ENCODE data around the gene EXOSC10. TPM values are rescaled to one million over a fixed set of nuclear protein-coding genes. Genes with fewer than 3 reads are reported as not detected.

The EXOSC10 gene
- total and polyA plus RNA-seq, 2 of the 4 experiments (the other 2 are of a cell fraction): 64.5 to 66.0 TPM

DNA sequence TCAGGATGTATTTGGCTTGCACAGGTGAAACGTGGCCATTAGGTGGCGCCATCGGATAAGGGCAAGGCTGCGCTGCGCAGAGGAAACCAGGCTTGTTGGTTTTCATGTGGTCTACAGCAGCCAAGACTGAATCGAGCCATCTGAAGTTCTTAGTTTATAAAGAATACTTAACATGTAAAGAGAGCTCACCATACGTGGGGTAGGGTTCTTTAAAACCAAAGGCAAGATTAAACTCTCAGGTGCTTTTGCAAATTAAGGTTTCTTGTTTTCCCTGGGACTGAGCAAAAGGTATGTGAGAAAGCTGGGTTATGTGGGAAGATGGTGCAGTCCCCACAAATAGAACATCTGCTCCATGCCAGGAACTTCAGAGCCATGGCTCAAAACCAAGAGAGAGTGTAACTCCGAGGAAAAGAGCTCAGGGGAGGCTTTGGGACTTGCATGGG, 61.9 kb downstream of the EXOSC10 start:
- H3K9ac ChIP-seq (ENCODE audit: low read depth, low read length): no peak overlapping the region
- ATAC-seq (ENCODE audit: low read depth) (peak; percentile 99), DNase-seq (peak; percentile 84)
- no peak overlapping the region for H3K4me2 ChIP-seq (ENCODE audit: low read depth, low read length)
- H2AK5ac ChIP-seq (ENCODE audit: low read depth, low read length): no peak overlapping the region
- no peak overlapping the region for H2AK9ac ChIP-seq (replicated peaks; ENCODE audit: low read depth, low read length, poor library complexity)
- in situ Hi-C loops (cut with MboI; ENCODE audit: low sequenced_read_pairs) (loop anchor here (10.0 kb wide), 1 partner anchor 607 kb away; no protein-coding TSS in a partner anchor), dilution Hi-C loops (cut with HindIII; ENCODE audit: low sequenced_read_pairs, unreplicated experiment) (no loop called here), intact Hi-C loops (cut with micrococcal nuclease) (loop anchor here (1.0 to 5.0 kb wide), 4 partner anchors 23 to 855 kb away; partner anchors contain the start of gene SRM)
- H4K5ac ChIP-seq (ENCODE audit: low read depth, low read length): no peak overlapping the region
- no peak overlapping the region for H3K4me3 ChIP-seq (ENCODE audit: insufficient read depth, low read depth, low read length)
- H3K14ac ChIP-seq (replicated peaks; ENCODE audit: low read depth, low read length): no peak overlapping the region
- peaks cover 6% of the 10 kb centered on the region for H3K27me3 ChIP-seq (ENCODE audit: control insufficient read depth, insufficient read depth, low read length)
- no CpG with 5 or more reads among the region's 8 CpGs for WGBS, 2 experiments (ENCODE audit: extremely low coverage in 2 of 2, insufficient read length in 1 of 2)
- BruUV-seq (replicated peaks): no TSS peak
- H4K20me1 ChIP-seq (ENCODE audit: insufficient read depth, low read length): no peaks in the 10 kb centered on the region
- no peak overlapping the region for H3K4ac ChIP-seq (ENCODE audit: low read depth, low read length)
- no peak overlapping the region for H3K18ac ChIP-seq (ENCODE audit: low read depth, low read length)
- no peak overlapping the region for H2BK120ac ChIP-seq (ENCODE audit: low read depth, low read length)
- no peak overlapping the region for H4K91ac ChIP-seq (ENCODE audit: insufficient read depth, low read depth, low read length)
- H4K8ac ChIP-seq (ENCODE audit: low read depth in 2 of 2, low read length in 2 of 2): no peak overlapping the region
- H2BK20ac ChIP-seq (ENCODE audit: low read depth, low read length): no peak overlapping the region
- TF ChIP-seq MAZ (IDR thresholded peaks at IDR 0.05; ENCODE audit: borderline replicate concordance, low read depth, low read length): peak; percentile 30; the same call in 1 of the 2 replicates
- TF ChIP-seq, protein P1, sequence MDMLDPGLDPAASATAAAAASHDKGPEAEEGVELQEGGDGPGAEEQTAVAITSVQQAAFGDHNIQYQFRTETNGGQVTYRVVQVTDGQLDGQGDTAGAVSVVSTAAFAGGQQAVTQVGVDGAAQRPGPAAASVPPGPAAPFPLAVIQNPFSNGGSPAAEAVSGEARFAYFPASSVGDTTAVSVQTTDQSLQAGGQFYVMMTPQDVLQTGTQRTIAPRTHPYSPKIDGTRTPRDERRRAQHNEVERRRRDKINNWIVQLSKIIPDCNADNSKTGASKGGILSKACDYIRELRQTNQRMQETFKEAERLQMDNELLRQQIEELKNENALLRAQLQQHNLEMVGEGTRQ (IDR thresholded peaks at IDR 0.05; ENCODE audit: low read depth, low read length): no peak
- no peak for TF ChIP-seq CEBPB (IDR thresholded peaks at IDR 0.05; ENCODE audit: low read depth, low read length)
- TF ChIP-seq RAD21 (IDR thresholded peaks at IDR 0.05; ENCODE audit: low read length): peak; percentile 99
- TF ChIP-seq POLR2A (IDR thresholded peaks at IDR 0.05; ENCODE audit: low read depth, low read length): 0 out of 2 replicates have a peak, but pooled peaks have one; percentile 47
- TF ChIP-seq, protein P2, sequence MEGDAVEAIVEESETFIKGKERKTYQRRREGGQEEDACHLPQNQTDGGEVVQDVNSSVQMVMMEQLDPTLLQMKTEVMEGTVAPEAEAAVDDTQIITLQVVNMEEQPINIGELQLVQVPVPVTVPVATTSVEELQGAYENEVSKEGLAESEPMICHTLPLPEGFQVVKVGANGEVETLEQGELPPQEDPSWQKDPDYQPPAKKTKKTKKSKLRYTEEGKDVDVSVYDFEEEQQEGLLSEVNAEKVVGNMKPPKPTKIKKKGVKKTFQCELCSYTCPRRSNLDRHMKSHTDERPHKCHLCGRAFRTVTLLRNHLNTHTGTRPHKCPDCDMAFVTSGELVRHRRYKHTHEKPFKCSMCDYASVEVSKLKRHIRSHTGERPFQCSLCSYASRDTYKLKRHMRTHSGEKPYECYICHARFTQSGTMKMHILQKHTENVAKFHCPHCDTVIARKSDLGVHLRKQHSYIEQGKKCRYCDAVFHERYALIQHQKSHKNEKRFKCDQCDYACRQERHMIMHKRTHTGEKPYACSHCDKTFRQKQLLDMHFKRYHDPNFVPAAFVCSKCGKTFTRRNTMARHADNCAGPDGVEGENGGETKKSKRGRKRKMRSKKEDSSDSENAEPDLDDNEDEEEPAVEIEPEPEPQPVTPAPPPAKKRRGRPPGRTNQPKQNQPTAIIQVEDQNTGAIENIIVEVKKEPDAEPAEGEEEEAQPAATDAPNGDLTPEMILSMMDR (conservative IDR thresholded peaks at IDR 0.05; ENCODE audit: low read depth, low read length): peak; percentile 99
- peak; percentile 43; the same call in 1 of the 2 replicates for TF ChIP-seq MXI1 (IDR thresholded peaks at IDR 0.05; ENCODE audit: borderline replicate concordance, low read depth, low read length)
- no peak for TF ChIP-seq MAFK (IDR thresholded peaks at IDR 0.05; ENCODE audit: low read depth, low read length)
- TF ChIP-seq CHD1 (IDR thresholded peaks at IDR 0.05; ENCODE audit: low read depth, low read length): no peak
- TF ChIP-seq BHLHE40 (IDR thresholded peaks at IDR 0.05; ENCODE audit: low read depth, low read length): no peak; the same call in 1 of the 2 replicates
- TF ChIP-seq SMC3 (IDR thresholded peaks at IDR 0.05; ENCODE audit: low read depth, low read length): peak; percentile 82
- TF ChIP-seq, protein P3, sequence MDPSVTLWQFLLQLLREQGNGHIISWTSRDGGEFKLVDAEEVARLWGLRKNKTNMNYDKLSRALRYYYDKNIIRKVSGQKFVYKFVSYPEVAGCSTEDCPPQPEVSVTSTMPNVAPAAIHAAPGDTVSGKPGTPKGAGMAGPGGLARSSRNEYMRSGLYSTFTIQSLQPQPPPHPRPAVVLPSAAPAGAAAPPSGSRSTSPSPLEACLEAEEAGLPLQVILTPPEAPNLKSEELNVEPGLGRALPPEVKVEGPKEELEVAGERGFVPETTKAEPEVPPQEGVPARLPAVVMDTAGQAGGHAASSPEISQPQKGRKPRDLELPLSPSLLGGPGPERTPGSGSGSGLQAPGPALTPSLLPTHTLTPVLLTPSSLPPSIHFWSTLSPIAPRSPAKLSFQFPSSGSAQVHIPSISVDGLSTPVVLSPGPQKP (IDR thresholded peaks at IDR 0.05; ENCODE audit: borderline replicate concordance, low read depth, low read length): no peak
- no peak for TF ChIP-seq RCOR1 (IDR thresholded peaks at IDR 0.05; ENCODE audit: insufficient replicate concordance, low read length)
- no peak overlapping the region for H3K27ac ChIP-seq (ENCODE audit: insufficient read depth, low read length)
- no peaks in the 10 kb centered on the region for H3K79me1 ChIP-seq (ENCODE audit: low read depth in 1 of 2, low read length in 2 of 2)
- ChIA-PET CTCF (interaction anchor here (0.5 to 2.5 kb wide), 33 partner anchors 8 to 1111 kb away, joined by 3 to 13 read pairs (median 4); partner anchors contain the start of genes EXOSC10, MASP2 and MTOR), POLR2A (ENCODE audit: unreplicated experiment) (interaction anchor here (1.0 kb wide), 1 partner anchor 22 kb away, joined by 4 read pairs; the partner anchor contains the start of gene SRM)
- H3K36me3 ChIP-seq (ENCODE audit: control insufficient read depth, insufficient read depth, low read length): no peaks in the 10 kb centered on the region
- no peaks in the 10 kb centered on the region for H3K9me1 ChIP-seq (ENCODE audit: insufficient read depth, low read length)
- H2AFZ ChIP-seq (replicated peaks; ENCODE audit: low read length, poor library complexity): no peak overlapping the region
- no peaks in the 10 kb centered on the region for H3K9me3 ChIP-seq (ENCODE audit: control insufficient read depth, insufficient read depth, low read length)
- H3K56ac ChIP-seq (ENCODE audit: extremely low read depth, insufficient read depth, low read length): no peak overlapping the region
- H3K4me1 ChIP-seq (ENCODE audit: control insufficient read depth, insufficient read depth, low read length): no peaks in the 10 kb centered on the region
- no peak overlapping the region for H3K23ac ChIP-seq (ENCODE audit: low read depth, low read length)
- H2BK5ac ChIP-seq (ENCODE audit: low read depth, low read length, poor library complexity, severe bottlenecking): no peak overlapping the region
- no peak overlapping the region for H2BK15ac ChIP-seq (ENCODE audit: low read depth, low read length)

Data from IMR-90 (cell line).